H9 (cell line): ENCODE data around the gene OR56A4. TPM values are rescaled to one million over a fixed set of nuclear protein-coding genes. Genes with fewer than 3 reads are reported as not detected.

Experiments used
- DNase-seq: peaks from one replicate; pipeline ENCODE4 v3.0.0-alpha.2; 2017
- H2AFZ ChIP-seq: one replicate; pipeline ENCODE4 v1.6.1; 2013; ENCODE audit warnings: mild to moderate bottlenecking, low read length, control low read depth, moderate library complexity
- H2AK5ac ChIP-seq: 2 replicates; pipeline ENCODE4 v1.6.1; 2013; ENCODE audit warnings: low read length, control low read depth, mixed read lengths; ENCODE audit not compliant: insufficient read length
- H2BK120ac ChIP-seq: one replicate; pipeline ENCODE4 v1.6.1; 2013; ENCODE audit warnings: low read depth, mild to moderate bottlenecking, low read length, control low read depth, inconsistent platforms; ENCODE audit not compliant: poor library complexity, severe bottlenecking
- H2BK12ac ChIP-seq: 2 replicates; pipeline ENCODE4 v1.6.1; 2013; ENCODE audit warnings: low read length, control low read depth, mixed read lengths, low read depth; ENCODE audit not compliant: insufficient read length
- H2BK15ac ChIP-seq: 2 replicates; pipeline ENCODE4 v1.6.1; 2013; ENCODE audit warnings: low read depth, low read length, control low read depth
- H2BK20ac ChIP-seq: one replicate; pipeline ENCODE4 v1.6.1; 2013; ENCODE audit warnings: low read depth, mild to moderate bottlenecking, low read length, control low read depth, inconsistent platforms; ENCODE audit not compliant: poor library complexity, severe bottlenecking
- H2BK5ac ChIP-seq: 2 replicates; pipeline ENCODE4 v1.6.1; 2013; ENCODE audit warnings: low read length, control low read depth, mixed read lengths; ENCODE audit not compliant: insufficient read length
- H3K14ac ChIP-seq: 2 replicates; pipeline ENCODE4 v1.6.1; 2013; ENCODE audit warnings: low read length, control low read depth; ENCODE audit not compliant: insufficient read depth
- H3K18ac ChIP-seq: 2 replicates; pipeline ENCODE4 v1.6.1; 2013; ENCODE audit warnings: low read depth, mild to moderate bottlenecking, mixed read lengths, low read length, control low read depth; ENCODE audit not compliant: insufficient read length
- H3K23ac ChIP-seq: 2 replicates; pipeline ENCODE4 v1.6.1; 2013; ENCODE audit warnings: low read length, control low read depth, mixed read lengths, low read depth; ENCODE audit not compliant: insufficient read length
- H3K23me2 ChIP-seq: 2 replicates; pipeline ENCODE4 v1.6.1; 2013; ENCODE audit warnings: low read depth, mild to moderate bottlenecking, mixed read lengths, low read length, control low read depth; ENCODE audit not compliant: insufficient read length, poor library complexity, severe bottlenecking
- H3K27ac ChIP-seq: 2 replicates; pipeline ENCODE4 v1.5.1; 2013; ENCODE audit warnings: low read length, control low read depth, mixed read lengths, low read depth; ENCODE audit not compliant: insufficient read length
- H3K27me3 ChIP-seq: 2 replicates; pipeline ENCODE4 v1.6.1; 2013; ENCODE audit warnings: low read length, control low read depth, inconsistent platforms; ENCODE audit not compliant: insufficient read depth
- H3K4ac ChIP-seq: 2 replicates; pipeline ENCODE4 v1.6.1; 2013; ENCODE audit warnings: low read depth, mild to moderate bottlenecking, control low read depth, inconsistent platforms, low read length, moderate library complexity
- H3K4me1 ChIP-seq: 2 replicates; pipeline ENCODE4 v1.6.1; 2013; ENCODE audit warnings: low read length, control low read depth, inconsistent platforms; ENCODE audit not compliant: insufficient read depth
- H3K4me2 ChIP-seq: 2 replicates; pipeline ENCODE4 v1.6.1; 2013; ENCODE audit warnings: low read length, control low read depth, mixed read lengths; ENCODE audit not compliant: insufficient read length, insufficient read depth
- H3K56ac ChIP-seq: 2 replicates; pipeline ENCODE4 v1.6.1; 2013; ENCODE audit warnings: low read depth, mild to moderate bottlenecking, mixed read lengths, low read length, control low read depth; ENCODE audit not compliant: insufficient read length
- H3K79me1 ChIP-seq: 2 replicates; pipeline ENCODE4 v1.6.1; 2013; ENCODE audit warnings: low read depth, mild to moderate bottlenecking, moderate library complexity, low read length, control low read depth, inconsistent platforms; ENCODE audit not compliant: insufficient read depth, poor library complexity, severe bottlenecking
- H3K79me2 ChIP-seq: 2 replicates; pipeline ENCODE4 v1.6.1; 2013; ENCODE audit warnings: low read length, control low read depth, inconsistent platforms; ENCODE audit not compliant: insufficient read depth
- H3K9ac ChIP-seq: 2 replicates; pipeline ENCODE4 v1.6.1; 2013; ENCODE audit warnings: low read length, control low read depth, mixed read lengths; ENCODE audit not compliant: insufficient read length; ENCODE audit errors: extremely low read depth
- H3K9me3 ChIP-seq: one replicate; pipeline ENCODE4 v1.6.1; 2013; ENCODE audit warnings: low read depth, low read length, inconsistent platforms; ENCODE audit not compliant: control insufficient read depth
- H3T11ph ChIP-seq: one replicate; pipeline ENCODE4 v1.6.1; 2013; ENCODE audit warnings: mild to moderate bottlenecking, low read length, control low read depth, inconsistent platforms
- H4K20me1 ChIP-seq: one replicate; pipeline ENCODE4 v1.6.1; 2013; ENCODE audit not compliant: control insufficient read depth, insufficient read length, insufficient read depth
- H4K5ac ChIP-seq: 2 replicates; pipeline ENCODE4 v1.6.1; 2013; ENCODE audit warnings: low read depth, mild to moderate bottlenecking, mixed read lengths, low read length, control low read depth; ENCODE audit not compliant: insufficient read length
- H4K8ac ChIP-seq: replicated peaks from 2 replicates; pipeline ENCODE4 v1.6.1; 2013; ENCODE audit warnings: low read length, control low read depth, mixed read lengths, low read depth; ENCODE audit not compliant: insufficient read length
- H4K91ac ChIP-seq: 2 replicates; pipeline ENCODE4 v1.6.1; 2013; ENCODE audit warnings: low read depth, mild to moderate bottlenecking, moderate library complexity, mixed read lengths, low read length, control low read depth; ENCODE audit not compliant: insufficient read length
- H3K27ac Mint-ChIP-seq, 3 experiments: 2 replicates in 2 of 3; 3 replicates in 1 of 3; pipeline ENCODE4 v1.8.0; 2020 to 2021; ENCODE audit warnings: mixed read lengths in 3 of 3, mild to moderate bottlenecking in 1 of 3, moderate library complexity in 1 of 3
- H3K27me3 Mint-ChIP-seq: 2 replicates; pipeline ENCODE4 v1.8.0; 2021; ENCODE audit warnings: low read depth, mild to moderate bottlenecking, moderate library complexity, mixed read lengths
- H3K36me3 Mint-ChIP-seq, 3 experiments: 2 replicates in 2 of 3; 3 replicates in 1 of 3; pipeline ENCODE4 v1.8.0; 2020 to 2021; ENCODE audit warnings: low read depth in 3 of 3, mixed read lengths in 3 of 3; ENCODE audit not compliant: insufficient read depth in 1 of 3
- H3K4me1 Mint-ChIP-seq, 2 experiments: 2 replicates each; pipeline ENCODE4 v1.8.0; 2020; ENCODE audit warnings: mixed read lengths in 2 of 2
- H3K4me3 Mint-ChIP-seq, 2 experiments: 2 replicates in 1 of 2; 3 replicates in 1 of 2; pipeline ENCODE4 v1.8.0; 2020 to 2021; ENCODE audit warnings: mild to moderate bottlenecking in 2 of 2, mixed read lengths in 2 of 2, moderate library complexity in 1 of 2
- H3K9me3 Mint-ChIP-seq, 2 experiments: 2 replicates in 1 of 2; 3 replicates in 1 of 2; pipeline ENCODE4 v1.8.0; 2020; ENCODE audit warnings: mild to moderate bottlenecking in 2 of 2, mixed read lengths in 2 of 2, moderate library complexity in 1 of 2
- total RNA-seq: library from RNA; stranded (reverse); gene quantifications from 2 replicates; pipeline ENCODE4 v1.2.1, GENCODE V29; 2021
- TF ChIP-seq, protein P1 (sequence below): fragments of 200-600 bp; sonication (generic); conservative IDR thresholded peaks from 3 replicates; pipeline ENCODE4 v1.8.0; 2021; ENCODE audit warnings: antibody characterized with exemption, mild to moderate bottlenecking

Gene OR56A4
- total RNA-seq, 1 experiment from 2014 or later: not detected

DNA sequence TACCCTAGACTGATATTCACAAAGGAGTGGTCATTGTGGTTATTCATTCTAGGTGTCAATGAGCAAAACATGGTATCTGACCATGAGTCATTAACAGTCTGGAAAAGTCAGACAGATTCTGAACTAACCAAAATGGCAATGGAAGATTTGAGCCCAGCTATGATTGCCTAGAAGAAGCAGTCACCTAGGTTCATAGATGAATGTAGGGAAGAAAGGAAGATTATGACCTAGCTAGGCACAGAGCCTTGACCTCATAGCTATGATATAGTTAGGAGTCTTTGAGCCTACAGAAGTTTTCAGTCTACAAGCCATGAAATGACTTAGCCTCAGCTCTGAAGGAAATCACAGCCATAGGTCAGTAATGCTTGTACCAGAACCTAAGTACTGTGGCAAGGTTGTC lies 351 bp downstream of the OR56A4 start:
- no peak overlapping the region for H3T11ph ChIP-seq
- DNase-seq: no peak
- Mint-ChIP-seq H3K27me3 (peaks cover 8% of the 10 kb centered on the region; the same call in 1 of the 2 replicates), H3K9me3 (no peaks in the 10 kb centered on the region), H3K4me3 (no peak overlapping the region), H3K27ac (no peak overlapping the region), H3K36me3 (no peaks in the 10 kb centered on the region), H3K4me1 (no peaks in the 10 kb centered on the region)
- H2AK5ac ChIP-seq: no peak overlapping the region
- H2BK12ac ChIP-seq: no peak overlapping the region
- H3K27ac ChIP-seq: no peak overlapping the region
- no peak overlapping the region for H2BK5ac ChIP-seq
- H3K18ac ChIP-seq: no peak overlapping the region
- H2BK15ac ChIP-seq: no peak overlapping the region
- H3K9ac ChIP-seq: no peak overlapping the region
- no peak overlapping the region for H4K8ac ChIP-seq
- no peaks in the 10 kb centered on the region for H3K79me2 ChIP-seq
- H3K9me3 ChIP-seq: no peaks in the 10 kb centered on the region
- H3K79me1 ChIP-seq: no peaks in the 10 kb centered on the region
- no peak overlapping the region for H3K23ac ChIP-seq
- H3K27me3 ChIP-seq: no peaks in the 10 kb centered on the region
- H2AFZ ChIP-seq: no peak overlapping the region
- H4K91ac ChIP-seq: no peak overlapping the region
- no peak overlapping the region for H3K4me2 ChIP-seq
- no peak overlapping the region for H3K14ac ChIP-seq
- H4K20me1 ChIP-seq: no peaks in the 10 kb centered on the region
- no peak overlapping the region for H4K5ac ChIP-seq
- no peak overlapping the region for H3K56ac ChIP-seq
- no peaks in the 10 kb centered on the region for H3K23me2 ChIP-seq
- H2BK20ac ChIP-seq: no peak overlapping the region
- H3K4me1 ChIP-seq: no peaks in the 10 kb centered on the region
- TF ChIP-seq, protein P1, sequence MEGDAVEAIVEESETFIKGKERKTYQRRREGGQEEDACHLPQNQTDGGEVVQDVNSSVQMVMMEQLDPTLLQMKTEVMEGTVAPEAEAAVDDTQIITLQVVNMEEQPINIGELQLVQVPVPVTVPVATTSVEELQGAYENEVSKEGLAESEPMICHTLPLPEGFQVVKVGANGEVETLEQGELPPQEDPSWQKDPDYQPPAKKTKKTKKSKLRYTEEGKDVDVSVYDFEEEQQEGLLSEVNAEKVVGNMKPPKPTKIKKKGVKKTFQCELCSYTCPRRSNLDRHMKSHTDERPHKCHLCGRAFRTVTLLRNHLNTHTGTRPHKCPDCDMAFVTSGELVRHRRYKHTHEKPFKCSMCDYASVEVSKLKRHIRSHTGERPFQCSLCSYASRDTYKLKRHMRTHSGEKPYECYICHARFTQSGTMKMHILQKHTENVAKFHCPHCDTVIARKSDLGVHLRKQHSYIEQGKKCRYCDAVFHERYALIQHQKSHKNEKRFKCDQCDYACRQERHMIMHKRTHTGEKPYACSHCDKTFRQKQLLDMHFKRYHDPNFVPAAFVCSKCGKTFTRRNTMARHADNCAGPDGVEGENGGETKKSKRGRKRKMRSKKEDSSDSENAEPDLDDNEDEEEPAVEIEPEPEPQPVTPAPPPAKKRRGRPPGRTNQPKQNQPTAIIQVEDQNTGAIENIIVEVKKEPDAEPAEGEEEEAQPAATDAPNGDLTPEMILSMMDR: no peak
- no peak overlapping the region for H2BK120ac ChIP-seq
- no peak overlapping the region for H3K4ac ChIP-seq
